HTERT RPE-1 (cell line): Measurements from ENCODE around the gene DMC1.
"Not testable (repeated sequence)": the region's sequence is repeated elsewhere in the genome, so short reads cannot be mapped to it uniquely, and the experiment has no call there.

ENCODE experiments used
- in situ Hi-C: fragments of 300-500 bp; cut with MboI; formaldehyde crosslinking; loops from 4 replicates; pipeline ENCODE4 v1.14.3; 2020; ENCODE audit warnings: low sequenced_read_pairs

DMC1 gene

GRCh38 chr22:38569972-38570778 is at the start of gene DMC1:
Gene DMC1 (minus strand): TSS chr22:38570183. CDS start chr22:38568256, 1,927 bp downstream.
- in situ Hi-C loops: no loop called here

- in situ Hi-C loops: no loop called here
Observed at GRCh38 chr22:38618682-38619081, 48.7 kb upstream of the DMC1 start.

GRCh38 chr22:38618258-38618657 is 48.3 kb upstream of the DMC1 start:
- in situ Hi-C loops: no loop called here

GRCh38 chr22:38615064-38615405 is 45.1 kb upstream of the DMC1 start:
- in situ Hi-C loops: not testable (repeated sequence)

GRCh38 chr22:38614332-38615063 is 44.5 kb upstream of the DMC1 start:
- in situ Hi-C loops: no loop called here

- in situ Hi-C loops: no loop called here
Observed at GRCh38 chr22:38613588-38613987, 43.6 kb upstream of the DMC1 start.

GRCh38 chr22:38612217-38613006 is 42.4 kb upstream of the DMC1 start:
- in situ Hi-C loops: no loop called here

GRCh38 chr22:38611559-38611958 is 41.6 kb upstream of the DMC1 start:
- in situ Hi-C loops: no loop called here

- in situ Hi-C loops: no loop called here
Observed at GRCh38 chr22:38610234-38610633, 40.3 kb upstream of the DMC1 start.

GRCh38 chr22:38608992-38609750 is 39.2 kb upstream of the DMC1 start:
- in situ Hi-C loops: no loop called here

- in situ Hi-C loops: no loop called here
Observed at GRCh38 chr22:38607680-38608079, 37.7 kb upstream of the DMC1 start.

- in situ Hi-C loops: no loop called here
Observed at GRCh38 chr22:38602166-38602565, 32.2 kb upstream of the DMC1 start.

- in situ Hi-C loops: no loop called here
Observed at GRCh38 chr22:38601221-38601764, 31.3 kb upstream of the DMC1 start.

- in situ Hi-C loops: no loop called here
Observed at GRCh38 chr22:38599466-38599865, 29.5 kb upstream of the DMC1 start.

- in situ Hi-C loops: not testable (repeated sequence)
Observed at GRCh38 chr22:38582923-38583322, 12.9 kb upstream of the DMC1 start.

GRCh38 chr22:38578505-38578904 is 8.5 kb upstream of the DMC1 start:
- in situ Hi-C loops: no loop called here

GRCh38 chr22:38572065-38572464 is 2.1 kb upstream of the DMC1 start:
- in situ Hi-C loops: no loop called here

GRCh38 chr22:38570779-38571364 is 889 bp upstream of the DMC1 start:
- in situ Hi-C loops: no loop called here

GRCh38 chr22:38569181-38569971 is 607 bp downstream of the DMC1 start:
- in situ Hi-C loops: no loop called here
